HepG2 (cell line): Measurements from ENCODE around the gene TEX22. TPM values are rescaled to one million over a fixed set of nuclear protein-coding genes. Genes with fewer than 3 reads are reported as not detected.
A peak's percentile ranks its signal among the peaks of the same experiment; 100 is the strongest.

Source experiments
- BCLAF1 ChIP-seq: fragments of 450-650 bp; IDR thresholded peaks from 2 replicates; pipeline ENCODE4 v1.6.1; 2017; ENCODE audit warnings: mild to moderate bottlenecking
- DNMT1 ChIP-seq: sonication (generic); formaldehyde crosslinking; IDR thresholded peaks from 2 replicates; pipeline ENCODE4 v1.5.1; 2020; ENCODE audit warnings: mild to moderate bottlenecking, missing genetic modification reagents
- HBP1 ChIP-seq: IDR thresholded peaks from 2 replicates; pipeline ENCODE4 v1.6.1; 2016; ENCODE audit warnings: low read depth, control low read depth
- NFYC ChIP-seq: IDR thresholded peaks from 2 replicates; pipeline ENCODE4 v1.6.1; 2016; ENCODE audit warnings: missing genetic modification reagents, missing compliant biosample characterization
- PPARG ChIP-seq: conservative IDR thresholded peaks from 2 replicates; pipeline ENCODE4 v1.6.1; 2016; ENCODE audit warnings: missing biosample characterization, missing genetic modification reagents
- ZC3H13 ChIP-seq: sonication (generic); formaldehyde crosslinking; IDR thresholded peaks from 2 replicates; pipeline ENCODE4 v1.8.1; 2023; ENCODE audit warnings: mild to moderate bottlenecking, missing genetic modification reagents, moderate library complexity
- ZFP36L2 ChIP-seq: sonication (generic); formaldehyde crosslinking; IDR thresholded peaks from 2 replicates; pipeline ENCODE4 v1.4.0; 2020; ENCODE audit warnings: missing genetic modification reagents
- ZNF10 ChIP-seq: sonication (generic); formaldehyde crosslinking; IDR thresholded peaks from 2 replicates; pipeline ENCODE4 v1.4.0; 2020; ENCODE audit warnings: mild to moderate bottlenecking, low read depth, missing genetic modification reagents, borderline replicate concordance
- ZNF12 ChIP-seq: sonication (generic); formaldehyde crosslinking; IDR thresholded peaks from 2 replicates; pipeline ENCODE4 v1.5.0; 2020; ENCODE audit warnings: missing genetic modification reagents
- ZNF17 ChIP-seq: sonication (generic); formaldehyde crosslinking; IDR thresholded peaks from 2 replicates; pipeline ENCODE4 v1.5.0; 2020; ENCODE audit warnings: mild to moderate bottlenecking, missing genetic modification reagents
- polyA plus RNA-seq, 8 experiments: library from polyadenylated mRNA; depleted of rRNA in 3 of 8; stranded (reverse) in 7 of 8; unstranded in 1 of 8; fragments of >200 nt; fragmentation: Illumina TruSeq in 4 of 8; extraction: Trizol in 4 of 8; gene quantifications; 2 replicates each; pipeline versions ENCODE4 v1.2.1 to v1.2.3, GENCODE V29; 2011 to 2016; ENCODE audit warnings: low read depth in 4 of 8, missing spikeins in 1 of 8, mixed read lengths in 1 of 8; ENCODE audit not compliant: insufficient read depth in 1 of 8
- total RNA-seq, 5 experiments: library from RNA; depleted of rRNA; stranded (reverse); fragments of >200 nt; fragmentation: Illumina TruSeq; extraction: Trizol; gene quantifications; 2 replicates each; pipeline ENCODE4 v1.2.3, GENCODE V29; 2016; ENCODE audit warnings: low read depth in 1 of 5
- TF ChIP-seq, protein P1 (sequence below): sonication (generic); formaldehyde crosslinking; IDR thresholded peaks from 2 replicates; pipeline ENCODE4 v1.5.0; 2020; ENCODE audit warnings: mild to moderate bottlenecking, missing genetic modification reagents, borderline replicate concordance
- TF ChIP-seq, protein P2 (sequence below): sonication (generic); formaldehyde crosslinking; IDR thresholded peaks from 2 replicates; pipeline ENCODE4 v1.4.0; 2020; ENCODE audit warnings: missing genetic modification reagents, mild to moderate bottlenecking, borderline replicate concordance
- TF ChIP-seq, protein P3 (sequence below): sonication (generic); formaldehyde crosslinking; IDR thresholded peaks from 2 replicates; pipeline ENCODE4 v1.4.0; 2020; ENCODE audit warnings: missing genetic modification reagents, borderline replicate concordance

TEX22 gene
- total and polyA plus RNA-seq, 2 of the 13 experiments (the other 11 are each of a cell fraction or from before 2014, with no cell fraction given) = 0.07 to 0.27 TPM

DNA sequence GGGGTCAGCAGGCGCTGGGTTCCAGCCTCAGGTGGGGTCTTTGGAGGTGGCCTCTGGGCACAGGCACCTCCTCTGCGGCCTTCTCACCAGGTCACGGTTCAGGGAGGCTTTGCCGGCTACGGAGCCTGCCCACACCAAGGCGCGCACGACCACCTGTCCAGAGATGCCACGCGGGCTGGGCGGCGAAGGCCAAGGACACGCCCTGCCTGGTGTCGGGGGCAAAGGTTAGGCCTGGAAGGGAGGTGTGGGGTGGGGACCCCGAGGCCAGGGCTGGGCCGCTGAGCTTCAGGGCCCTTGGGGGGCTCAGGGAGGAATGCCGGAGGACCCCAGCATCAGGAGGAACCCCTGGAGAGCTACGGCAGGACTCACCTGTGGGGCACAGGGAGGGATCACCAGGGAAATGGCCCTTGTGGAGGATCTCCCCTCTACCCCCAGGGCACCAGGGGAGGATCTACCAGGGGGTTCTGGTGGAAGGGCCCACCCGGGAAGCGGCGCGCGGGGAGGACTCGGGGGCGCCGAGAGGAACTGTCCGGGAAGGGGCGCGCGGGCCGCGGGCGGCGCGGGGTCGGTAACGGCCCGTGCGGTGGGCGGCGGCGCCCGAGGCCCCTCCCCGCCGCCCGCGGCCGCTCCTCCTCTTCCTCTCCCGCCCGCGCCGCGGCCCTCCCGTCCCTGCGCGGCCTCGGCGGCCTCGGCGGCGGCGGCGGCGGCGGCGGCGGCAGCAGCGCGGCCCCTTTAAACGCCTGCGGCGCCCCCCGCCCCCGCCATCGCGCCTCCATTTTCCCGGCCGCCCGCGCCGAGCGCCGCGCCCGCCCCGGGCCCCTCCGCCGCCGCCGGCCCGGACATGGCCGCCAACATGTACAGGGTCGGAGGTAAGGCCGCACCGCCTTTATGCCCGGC is 21.1 kb downstream of the TEX22 start, which contains the start of gene MTA1 (continued):
- TF ChIP-seq, protein P1, sequence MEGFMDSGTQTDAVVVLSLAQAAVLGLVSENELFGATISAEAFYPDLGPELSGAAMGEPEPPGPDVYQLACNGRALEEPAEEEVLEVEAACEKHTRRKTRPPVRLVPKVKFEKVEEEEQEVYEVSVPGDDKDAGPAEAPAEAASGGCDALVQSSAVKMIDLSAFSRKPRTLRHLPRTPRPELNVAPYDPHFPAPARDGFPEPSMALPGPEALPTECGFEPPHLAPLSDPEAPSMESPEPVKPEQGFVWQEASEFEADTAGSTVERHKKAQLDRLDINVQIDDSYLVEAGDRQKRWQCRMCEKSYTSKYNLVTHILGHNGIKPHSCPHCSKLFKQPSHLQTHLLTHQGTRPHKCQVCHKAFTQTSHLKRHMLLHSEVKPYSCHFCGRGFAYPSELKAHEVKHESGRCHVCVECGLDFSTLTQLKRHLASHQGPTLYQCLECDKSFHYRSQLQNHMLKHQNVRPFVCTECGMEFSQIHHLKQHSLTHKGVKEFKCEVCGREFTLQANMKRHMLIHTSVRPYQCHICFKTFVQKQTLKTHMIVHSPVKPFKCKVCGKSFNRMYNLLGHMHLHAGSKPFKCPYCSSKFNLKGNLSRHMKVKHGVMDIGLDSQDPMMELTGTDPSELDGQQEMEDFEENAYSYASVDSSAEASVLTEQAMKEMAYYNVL (CRISPR knock-in tag) = no peak
- TF ChIP-seq ZNF10 (no peak), HBP1 (CRISPR knock-in tag) (no peak), DNMT1 (CRISPR knock-in tag) (no peak), ZNF12 (CRISPR knock-in tag) (no peak), ZC3H13 (CRISPR knock-in tag) (0 out of 2 replicates have a peak, but pooled peaks have one; percentile 54), ZFP36L2 (CRISPR knock-in tag) (0 out of 2 replicates have a peak, but pooled peaks have one; percentile 48), BCLAF1 (no peak), NFYC (CRISPR knock-in tag) (peak; percentile 36; the same call in 1 of the 2 replicates), PPARG (CRISPR knock-in tag) (peak; percentile 81), ZNF17 (CRISPR knock-in tag) (no peak)
- TF ChIP-seq, protein P2, sequence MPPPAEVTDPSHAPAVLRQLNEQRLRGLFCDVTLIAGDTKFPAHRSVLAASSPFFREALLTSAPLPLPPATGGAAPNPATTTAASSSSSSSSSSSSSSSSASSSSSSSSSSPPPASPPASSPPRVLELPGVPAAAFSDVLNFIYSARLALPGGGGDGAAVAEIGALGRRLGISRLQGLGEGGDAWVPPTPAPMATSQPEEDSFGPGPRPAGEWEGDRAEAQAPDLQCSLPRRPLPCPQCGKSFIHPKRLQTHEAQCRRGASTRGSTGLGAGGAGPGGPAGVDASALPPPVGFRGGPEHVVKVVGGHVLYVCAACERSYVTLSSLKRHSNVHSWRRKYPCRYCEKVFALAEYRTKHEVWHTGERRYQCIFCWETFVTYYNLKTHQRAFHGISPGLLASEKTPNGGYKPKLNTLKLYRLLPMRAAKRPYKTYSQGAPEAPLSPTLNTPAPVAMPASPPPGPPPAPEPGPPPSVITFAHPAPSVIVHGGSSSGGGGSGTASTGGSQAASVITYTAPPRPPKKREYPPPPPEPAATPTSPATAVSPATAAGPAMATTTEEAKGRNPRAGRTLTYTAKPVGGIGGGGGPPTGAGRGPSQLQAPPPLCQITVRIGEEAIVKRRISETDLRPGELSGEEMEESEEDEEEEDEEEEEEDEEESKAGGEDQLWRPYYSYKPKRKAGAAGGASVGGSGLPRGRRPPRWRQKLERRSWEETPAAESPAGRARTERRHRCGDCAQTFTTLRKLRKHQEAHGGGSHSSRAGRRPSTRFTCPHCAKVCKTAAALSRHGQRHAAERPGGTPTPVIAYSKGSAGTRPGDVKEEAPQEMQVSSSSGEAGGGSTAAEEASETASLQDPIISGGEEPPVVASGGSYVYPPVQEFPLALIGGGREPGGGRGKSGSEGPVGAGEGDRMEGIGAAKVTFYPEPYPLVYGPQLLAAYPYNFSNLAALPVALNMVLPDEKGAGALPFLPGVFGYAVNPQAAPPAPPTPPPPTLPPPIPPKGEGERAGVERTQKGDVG (CRISPR knock-in tag) = no peak
- TF ChIP-seq, protein P3, sequence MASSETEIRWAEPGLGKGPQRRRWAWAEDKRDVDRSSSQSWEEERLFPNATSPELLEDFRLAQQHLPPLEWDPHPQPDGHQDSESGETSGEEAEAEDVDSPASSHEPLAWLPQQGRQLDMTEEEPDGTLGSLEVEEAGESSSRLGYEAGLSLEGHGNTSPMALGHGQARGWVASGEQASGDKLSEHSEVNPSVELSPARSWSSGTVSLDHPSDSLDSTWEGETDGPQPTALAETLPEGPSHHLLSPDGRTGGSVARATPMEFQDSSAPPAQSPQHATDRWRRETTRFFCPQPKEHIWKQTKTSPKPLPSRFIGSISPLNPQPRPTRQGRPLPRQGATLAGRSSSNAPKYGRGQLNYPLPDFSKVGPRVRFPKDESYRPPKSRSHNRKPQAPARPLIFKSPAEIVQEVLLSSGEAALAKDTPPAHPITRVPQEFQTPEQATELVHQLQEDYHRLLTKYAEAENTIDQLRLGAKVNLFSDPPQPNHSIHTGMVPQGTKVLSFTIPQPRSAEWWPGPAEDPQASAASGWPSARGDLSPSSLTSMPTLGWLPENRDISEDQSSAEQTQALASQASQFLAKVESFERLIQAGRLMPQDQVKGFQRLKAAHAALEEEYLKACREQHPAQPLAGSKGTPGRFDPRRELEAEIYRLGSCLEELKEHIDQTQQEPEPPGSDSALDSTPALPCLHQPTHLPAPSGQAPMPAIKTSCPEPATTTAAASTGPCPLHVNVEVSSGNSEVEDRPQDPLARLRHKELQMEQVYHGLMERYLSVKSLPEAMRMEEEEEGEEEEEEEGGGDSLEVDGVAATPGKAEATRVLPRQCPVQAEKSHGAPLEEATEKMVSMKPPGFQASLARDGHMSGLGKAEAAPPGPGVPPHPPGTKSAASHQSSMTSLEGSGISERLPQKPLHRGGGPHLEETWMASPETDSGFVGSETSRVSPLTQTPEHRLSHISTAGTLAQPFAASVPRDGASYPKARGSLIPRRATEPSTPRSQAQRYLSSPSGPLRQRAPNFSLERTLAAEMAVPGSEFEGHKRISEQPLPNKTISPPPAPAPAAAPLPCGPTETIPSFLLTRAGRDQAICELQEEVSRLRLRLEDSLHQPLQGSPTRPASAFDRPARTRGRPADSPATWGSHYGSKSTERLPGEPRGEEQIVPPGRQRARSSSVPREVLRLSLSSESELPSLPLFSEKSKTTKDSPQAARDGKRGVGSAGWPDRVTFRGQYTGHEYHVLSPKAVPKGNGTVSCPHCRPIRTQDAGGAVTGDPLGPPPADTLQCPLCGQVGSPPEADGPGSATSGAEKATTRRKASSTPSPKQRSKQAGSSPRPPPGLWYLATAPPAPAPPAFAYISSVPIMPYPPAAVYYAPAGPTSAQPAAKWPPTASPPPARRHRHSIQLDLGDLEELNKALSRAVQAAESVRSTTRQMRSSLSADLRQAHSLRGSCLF (CRISPR knock-in tag) = no peak
